CD4-positive, alpha-beta T cell treated with Interleukin-6 at 100 ng/mL for 8 hours (primary cell): ENCODE results near the gene UFSP2.

Source experiments
- DNase-seq: peaks from one replicate; pipeline ENCODE4 v3.0.0-alpha.2; 2020; ENCODE audit warnings: mixed read lengths, low spot score

The UFSP2 gene, protein sequence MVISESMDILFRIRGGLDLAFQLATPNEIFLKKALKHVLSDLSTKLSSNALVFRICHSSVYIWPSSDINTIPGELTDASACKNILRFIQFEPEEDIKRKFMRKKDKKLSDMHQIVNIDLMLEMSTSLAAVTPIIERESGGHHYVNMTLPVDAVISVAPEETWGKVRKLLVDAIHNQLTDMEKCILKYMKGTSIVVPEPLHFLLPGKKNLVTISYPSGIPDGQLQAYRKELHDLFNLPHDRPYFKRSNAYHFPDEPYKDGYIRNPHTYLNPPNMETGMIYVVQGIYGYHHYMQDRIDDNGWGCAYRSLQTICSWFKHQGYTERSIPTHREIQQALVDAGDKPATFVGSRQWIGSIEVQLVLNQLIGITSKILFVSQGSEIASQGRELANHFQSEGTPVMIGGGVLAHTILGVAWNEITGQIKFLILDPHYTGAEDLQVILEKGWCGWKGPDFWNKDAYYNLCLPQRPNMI

GRCh38 chr4:185425647-185426352 lies at the start of gene UFSP2:
UFSP2 (minus strand) TSS chr4:185425964; CDS start chr4:185425868, 96 bp downstream.
- DNase-seq = peak; percentile 81

- no peak for DNase-seq
These were observed 47.5 kb upstream of the UFSP2 start for GRCh38 chr4:185473247-185473646.

GRCh38 chr4:185472103-185472542 lies 46.4 kb upstream of the UFSP2 start:
- DNase-seq = no peak

- DNase-seq = peak; percentile 94
These were observed 45.7 kb upstream of the UFSP2 start, which contains the start of gene CCDC110 for GRCh38 chr4:185471235-185472102. CCDC110 (minus strand) TSS chr4:185471733; CDS start chr4:185471683, 50 bp downstream.

GRCh38 chr4:185470501-185471195 lies 44.9 kb upstream of the UFSP2 start:
- peak; percentile 27 for DNase-seq

- no peak for DNase-seq
These were observed 43.9 kb upstream of the UFSP2 start for GRCh38 chr4:185469580-185470154.

- no peak for DNase-seq
These were observed 43.2 kb upstream of the UFSP2 start for GRCh38 chr4:185468999-185469398.

DNA sequence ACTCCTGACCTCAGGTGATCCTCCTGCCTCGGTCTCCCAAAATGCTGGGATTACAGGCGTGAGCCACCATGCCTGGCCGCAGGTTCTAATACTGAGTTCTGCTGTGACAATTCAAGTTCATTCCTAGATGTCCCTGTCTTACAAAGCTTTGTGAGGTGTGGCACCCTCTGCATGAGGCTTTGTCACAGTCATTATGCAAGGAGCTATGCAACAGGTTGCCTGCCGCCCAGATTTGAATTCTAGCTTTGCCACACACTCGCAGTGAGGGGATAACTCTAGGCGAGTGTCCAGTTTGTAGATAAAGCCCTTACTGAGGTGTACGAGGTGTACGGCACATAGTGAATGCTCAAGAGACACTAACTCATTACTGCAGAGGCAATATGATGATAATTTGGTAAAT lies 42.2 kb upstream of the UFSP2 start:
- DNase-seq = no peak

DNA sequence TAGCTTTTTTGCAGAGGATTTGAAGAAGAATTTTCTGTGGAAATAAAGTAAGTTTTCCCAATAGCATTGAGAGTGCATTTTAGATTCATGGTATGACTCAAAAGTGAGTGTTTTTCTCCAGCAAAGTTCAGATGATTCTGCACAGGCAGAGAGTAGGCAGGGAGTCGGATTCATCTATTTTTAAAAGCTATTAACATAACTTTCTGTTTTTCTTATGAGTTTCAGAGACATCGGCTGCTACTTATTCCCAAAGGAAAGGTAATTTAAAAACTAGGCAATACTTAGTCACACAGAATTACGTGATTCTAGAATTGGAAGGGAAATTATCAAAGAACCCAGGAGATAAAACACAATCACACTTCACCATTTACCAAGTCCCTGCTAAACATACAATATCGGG lies 41.3 kb upstream of the UFSP2 start:
- no peak for DNase-seq

- DNase-seq = no peak
These were observed 39.9 kb upstream of the UFSP2 start for GRCh38 chr4:185465707-185466106.

DNA sequence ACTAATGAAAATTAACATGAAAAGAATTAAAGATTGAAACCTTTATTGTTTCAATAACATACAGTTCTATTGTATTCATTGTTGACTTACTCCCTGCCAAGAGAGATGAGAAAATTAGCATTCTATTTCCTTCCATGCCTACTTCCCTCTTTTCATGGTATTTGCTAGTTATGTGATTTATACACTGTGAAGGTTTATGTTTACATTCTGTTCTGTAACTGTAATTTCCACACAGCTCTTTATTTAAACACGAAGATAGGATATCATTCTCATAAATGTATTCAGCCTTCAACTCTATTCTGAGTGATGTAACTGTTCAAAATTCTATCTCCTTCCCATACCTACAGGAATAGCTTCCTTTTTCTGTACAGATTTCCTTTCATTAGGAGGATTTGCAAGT lies 39.1 kb upstream of the UFSP2 start:
- DNase-seq = no peak

GRCh38 chr4:185464183-185464582 lies 38.4 kb upstream of the UFSP2 start:
- DNase-seq = no peak

- no peak for DNase-seq
These were observed 37.8 kb upstream of the UFSP2 start for GRCh38 chr4:185463541-185463940.

DNA sequence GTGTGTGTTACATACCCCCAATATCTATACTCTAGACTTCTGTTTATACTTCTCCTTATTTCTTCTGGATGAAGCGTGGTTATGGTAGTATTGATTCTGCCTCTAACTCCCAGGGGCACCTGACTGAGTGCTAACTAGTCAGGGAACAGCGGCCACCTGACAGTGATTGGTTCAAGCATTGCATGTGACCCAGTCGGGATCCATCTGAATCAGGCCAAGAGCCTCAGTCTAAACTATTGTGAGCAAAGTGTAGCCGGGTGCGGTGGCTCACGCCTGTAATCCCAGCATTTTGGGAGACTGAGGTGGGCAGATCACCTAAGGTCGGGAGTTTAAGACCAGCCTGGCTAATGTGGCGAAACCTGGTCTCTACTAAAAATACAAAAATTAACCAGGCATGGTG lies 35.8 kb upstream of the UFSP2 start:
- no peak for DNase-seq

DNA sequence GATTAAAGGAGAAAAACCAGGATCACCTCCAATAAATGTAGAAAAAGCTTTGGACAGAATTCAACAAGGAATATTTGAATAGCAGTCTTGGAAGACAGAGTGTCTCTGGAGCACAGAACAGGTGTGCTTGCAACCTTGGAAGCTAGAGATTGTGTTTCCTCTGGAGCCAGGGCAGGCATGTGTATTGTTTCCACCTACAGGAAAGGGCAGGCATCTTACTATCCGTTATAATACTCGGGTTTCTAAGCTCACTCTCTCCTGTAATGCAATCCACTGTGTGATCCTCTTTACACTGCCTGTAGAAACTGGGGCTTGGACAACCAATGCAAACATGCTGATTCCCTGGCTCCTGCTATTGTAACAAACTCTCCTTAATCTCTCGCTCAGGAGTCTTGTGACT lies 31.4 kb upstream of the UFSP2 start:
- no peak for DNase-seq

DNA sequence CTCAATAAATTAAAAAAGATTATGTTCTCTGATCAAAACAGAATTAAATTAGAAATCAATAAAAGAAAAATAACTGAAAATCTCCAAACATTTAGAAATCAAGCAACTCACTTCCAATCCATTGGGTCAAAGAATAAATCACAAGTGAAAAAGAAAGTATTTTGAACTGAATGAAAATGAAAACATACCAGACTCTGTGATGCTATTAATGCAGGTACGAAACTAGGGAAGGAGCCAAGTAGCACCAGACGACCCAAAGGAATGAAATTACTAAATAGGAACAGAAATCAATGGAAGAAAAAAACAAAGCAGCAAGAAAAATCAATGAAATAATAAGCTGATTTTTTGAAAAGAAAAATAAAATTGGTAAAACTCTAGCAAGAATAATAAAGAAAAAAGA lies 30.4 kb upstream of the UFSP2 start:
- DNase-seq = no peak

DNA sequence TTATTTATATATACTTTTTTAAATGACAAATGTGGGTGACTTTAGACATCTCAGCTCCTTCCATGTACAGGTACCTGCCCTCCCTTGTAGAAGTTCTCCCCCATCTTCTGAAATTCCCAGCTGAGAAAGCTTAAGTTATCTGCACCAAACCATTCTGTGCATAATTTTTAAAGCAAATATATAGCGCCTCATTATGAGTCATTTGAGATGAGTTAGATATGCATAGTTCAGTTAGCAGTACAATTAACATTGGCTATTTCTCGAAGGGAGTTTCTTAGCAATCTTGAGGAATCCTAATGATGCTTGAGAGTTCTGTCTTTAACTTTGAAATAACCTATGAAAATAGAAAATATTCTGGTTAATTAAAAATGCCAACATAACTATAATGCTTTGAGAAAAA lies 19.4 kb upstream of the UFSP2 start:
- no peak for DNase-seq

DNA sequence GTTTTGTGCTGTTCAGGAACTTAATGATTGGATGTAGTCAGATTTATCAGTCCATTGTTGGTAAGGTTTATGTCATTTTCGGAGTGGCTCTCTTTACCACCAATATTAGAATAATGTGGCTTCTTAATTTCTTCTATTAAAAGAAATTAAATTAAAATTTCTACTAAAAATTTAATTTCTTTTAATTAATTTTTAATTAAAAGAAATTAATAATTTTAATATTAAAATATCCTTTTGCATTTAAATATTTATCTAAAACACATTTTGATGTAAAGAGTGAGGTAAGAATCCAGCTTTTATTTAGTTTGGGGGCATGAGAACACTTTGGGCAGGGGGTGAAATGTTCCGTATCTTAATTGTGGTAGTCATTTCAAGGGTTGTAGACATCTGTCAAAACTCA lies 15.7 kb upstream of the UFSP2 start:
- DNase-seq = no peak

DNA sequence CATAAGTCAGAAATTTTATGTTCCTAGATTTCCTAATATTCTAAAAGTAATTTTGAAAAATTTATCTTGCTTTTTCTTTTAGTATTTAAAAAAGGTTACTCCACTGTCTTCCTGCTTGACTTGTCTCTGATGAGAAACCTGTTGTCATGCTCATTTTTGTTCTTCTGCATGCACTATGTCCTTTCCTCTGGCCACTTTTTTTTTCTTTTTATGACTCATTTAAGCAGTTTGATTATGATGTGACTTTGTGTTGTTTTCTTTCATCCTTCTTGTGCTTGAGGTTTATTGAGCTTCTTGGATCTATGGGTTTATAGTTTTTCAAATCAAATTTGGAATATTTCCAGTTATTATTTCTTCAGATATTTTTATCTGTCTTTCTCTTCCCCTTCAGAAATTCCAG lies 12.0 kb upstream of the UFSP2 start:
- DNase-seq = no peak

DNA sequence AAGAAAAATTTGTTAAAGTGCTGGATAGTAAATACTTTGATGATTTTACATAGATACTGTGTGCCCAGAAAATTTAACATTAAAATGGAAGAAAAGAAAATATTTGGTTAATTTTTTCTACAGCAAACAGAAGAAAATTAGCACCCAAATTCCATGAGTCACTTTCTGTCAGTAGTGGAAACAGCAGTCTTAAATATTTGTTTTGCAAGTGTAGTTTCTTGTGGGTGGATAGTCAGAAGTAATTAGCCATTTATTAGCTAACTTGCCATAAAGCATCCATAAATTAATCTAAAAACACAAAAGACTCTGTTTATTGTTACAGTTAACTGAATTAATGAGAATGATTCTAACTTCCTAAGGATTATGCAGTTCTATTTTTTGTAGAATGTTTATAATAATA lies 9.7 kb upstream of the UFSP2 start:
- no peak for DNase-seq

DNA sequence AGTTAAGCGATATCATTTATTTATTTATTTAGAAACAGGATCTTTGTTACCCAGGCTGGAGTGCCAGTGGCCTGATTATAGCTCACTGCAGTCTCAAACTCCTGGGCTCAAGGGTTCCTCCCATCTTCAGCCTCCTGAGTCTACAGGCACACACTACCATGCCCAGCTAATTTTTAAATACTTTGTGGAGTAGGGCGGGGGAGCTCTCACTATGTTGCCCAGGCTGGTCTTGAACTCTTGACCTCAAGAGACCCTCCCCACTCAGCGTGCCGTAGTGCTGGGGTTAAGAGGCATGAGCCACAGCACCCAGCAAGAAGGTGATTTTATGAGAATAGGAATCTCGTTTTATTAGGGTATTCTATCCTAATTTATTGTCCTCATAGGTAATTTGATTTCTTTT lies 3.9 kb upstream of the UFSP2 start:
- no peak for DNase-seq
